Stimulated activated CD8-positive, alpha-beta memory T cell treated with anti-CD3 and anti-CD28 coated beads, Interleukin-2, amount 100 ng/mL, for 1 hour (primary cell): Measurements from ENCODE around the gene IPCEF1.

Experiments
- DNase-seq, 2 donors: peaks; one replicate each; pipeline ENCODE4 v3.0.0-alpha.2; 2020; ENCODE audit warnings: low read depth in 2 of 2

IPCEF1 gene

DNA sequence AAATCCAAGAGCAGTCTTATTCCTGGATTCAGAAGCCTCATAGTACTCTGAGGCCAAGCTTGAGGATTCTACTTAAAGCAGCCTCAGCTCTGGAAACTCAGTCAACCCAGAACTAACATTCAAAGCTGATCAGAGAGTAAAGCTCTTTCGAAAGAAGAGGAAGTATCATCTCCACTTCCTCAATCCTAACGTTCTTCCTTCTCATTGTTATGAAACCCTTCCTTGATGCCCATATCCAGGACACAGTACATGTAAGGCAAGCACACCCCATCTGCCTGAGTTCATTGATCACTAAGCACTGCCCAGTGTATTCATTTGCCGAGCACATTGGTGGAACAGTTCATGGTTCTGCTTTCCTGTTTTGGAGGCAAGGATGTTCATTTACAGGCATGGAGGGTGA is at the start of gene IPCEF1:
Gene IPCEF1 (minus strand): TSS at position 114 of the 400 bp plus-strand sequence. CDS start 90,856 bp downstream, outside the sequence.
- no peak for DNase-seq

DNA sequence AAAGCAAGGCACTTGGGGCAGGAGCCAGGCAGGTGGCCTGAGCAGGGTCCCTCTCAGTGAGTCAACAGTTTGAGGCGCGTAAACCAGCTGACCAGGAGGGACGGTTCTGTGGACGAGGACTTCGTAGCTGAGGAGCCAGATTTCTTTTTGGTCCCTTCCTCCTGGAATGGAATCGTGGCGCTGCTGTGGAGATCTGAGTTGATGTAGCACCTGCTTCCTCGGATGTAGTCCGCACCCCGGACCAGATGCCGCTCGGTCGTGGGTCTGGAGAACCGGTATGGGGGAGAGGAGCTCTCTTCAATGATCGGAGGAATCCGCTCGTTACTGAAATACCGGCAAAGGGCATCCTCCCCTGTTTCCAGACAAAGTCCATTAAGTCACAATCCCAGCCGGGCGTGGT is 49.7 kb upstream of the IPCEF1 start:
- DNase-seq = no peak

DNA sequence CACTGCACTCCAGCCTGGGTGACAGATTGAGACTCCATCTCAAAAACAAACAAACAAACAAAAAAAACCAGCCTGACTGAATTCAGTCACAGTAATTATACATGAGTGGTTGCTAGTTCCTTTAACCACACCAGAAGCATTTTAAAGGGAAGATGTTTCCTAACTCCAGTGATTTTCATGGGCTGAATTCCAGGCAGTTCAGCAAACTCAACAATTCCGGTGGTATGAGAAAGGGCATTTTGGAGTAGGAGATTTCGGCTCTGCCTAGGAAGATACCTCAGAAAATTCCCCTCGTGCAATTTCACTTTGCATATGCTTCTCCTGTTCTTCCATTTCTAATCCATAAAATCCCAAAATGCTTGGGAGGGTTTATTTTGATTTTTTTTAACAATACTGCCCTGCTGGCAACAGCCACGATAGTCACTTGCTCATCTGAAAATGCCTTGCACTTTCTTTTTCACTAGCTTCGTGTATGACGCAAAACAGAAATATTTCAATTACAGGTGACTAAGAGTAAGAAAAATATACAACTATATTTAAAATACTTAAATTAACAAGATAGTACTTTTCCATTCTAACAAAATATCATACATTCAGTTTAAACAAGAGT is 48.3 kb upstream of the IPCEF1 start:
- DNase-seq = no peak

GRCh38 chr6:154403788-154404187 is 47.2 kb upstream of the IPCEF1 start:
- no peak for DNase-seq

- no peak for DNase-seq
These were observed 45.6 kb upstream of the IPCEF1 start for GRCh38 chr6:154402081-154402780.

DNA sequence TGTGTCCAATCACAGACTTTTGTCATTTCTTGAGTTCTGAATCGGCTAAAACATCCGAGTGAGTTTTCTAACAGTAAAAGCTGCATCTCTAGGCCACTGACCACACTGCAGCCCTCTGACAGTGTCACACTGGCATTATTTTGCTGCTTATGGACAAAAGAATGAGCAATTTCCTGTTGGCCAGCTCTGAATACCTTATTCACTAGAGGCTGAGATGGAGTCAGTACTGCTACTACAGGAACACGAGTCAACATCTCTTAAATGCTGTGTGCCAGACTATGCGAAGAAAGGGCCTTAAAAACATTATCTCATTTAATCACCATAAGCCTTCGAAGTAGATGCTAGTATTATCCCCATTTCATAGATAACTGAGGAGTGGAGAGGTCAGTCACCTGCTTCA is 42.5 kb upstream of the IPCEF1 start:
- DNase-seq = no peak

GRCh38 chr6:154397491-154398195 is 41.0 kb upstream of the IPCEF1 start:
- no peak for DNase-seq

GRCh38 chr6:154395878-154396277 is 39.3 kb upstream of the IPCEF1 start:
- DNase-seq = no peak

DNA sequence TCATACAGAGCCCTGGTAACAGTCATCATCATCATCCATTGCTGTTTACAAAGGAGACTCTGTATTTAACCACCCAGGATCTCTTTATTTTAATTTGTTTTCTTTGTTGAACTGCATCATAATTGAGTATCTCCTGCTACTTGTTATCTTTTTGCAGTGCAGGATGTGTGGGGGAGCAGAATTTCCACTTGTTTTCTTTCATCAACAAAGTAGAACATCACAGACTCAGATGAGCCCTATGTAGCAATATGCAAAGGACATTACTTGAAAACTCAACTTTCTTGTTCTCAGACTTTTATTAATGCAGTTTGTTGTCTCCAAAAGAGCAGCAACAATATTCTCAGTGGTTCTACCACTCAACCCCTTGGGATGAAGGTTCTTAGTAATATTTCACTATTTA is 38.7 kb upstream of the IPCEF1 start:
- DNase-seq = no peak

DNA sequence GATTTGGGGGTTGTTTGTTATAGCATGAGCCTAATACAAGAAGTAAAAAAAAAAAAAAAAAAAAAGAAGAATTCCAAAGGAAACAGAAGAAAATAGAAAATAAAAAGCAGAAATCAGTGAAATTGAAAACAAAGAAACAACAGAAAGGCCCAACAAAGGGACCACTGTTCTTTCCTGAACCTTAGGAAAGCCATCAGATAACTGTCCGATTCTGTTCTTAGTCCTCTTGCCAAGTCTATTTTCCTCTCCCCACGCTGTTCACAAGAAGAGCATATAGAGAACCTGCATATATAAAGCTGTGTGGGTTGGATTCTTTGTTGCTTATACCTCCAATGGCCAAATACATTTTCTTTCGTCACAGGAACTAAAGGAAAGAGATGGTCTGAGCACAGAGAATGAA is 38.0 kb upstream of the IPCEF1 start:
- DNase-seq = no peak

DNA sequence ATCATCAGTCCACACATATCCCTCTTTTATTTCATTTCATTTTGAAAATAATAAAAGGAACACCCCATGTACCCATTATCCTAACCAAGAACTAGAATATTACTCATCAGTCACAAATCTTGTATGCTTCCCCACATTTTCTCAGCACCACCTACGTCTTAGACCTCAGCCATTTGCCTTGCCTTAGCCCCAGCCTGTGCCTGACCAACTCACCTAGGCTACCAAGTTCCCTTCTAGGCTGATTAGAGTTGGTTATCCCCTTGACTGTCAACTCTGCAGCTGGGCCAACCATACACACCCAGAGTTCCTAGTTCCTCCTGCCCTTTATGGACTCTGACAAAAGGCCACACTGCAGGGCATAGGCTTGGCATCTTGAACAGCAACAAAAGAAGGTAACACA is 33.4 kb upstream of the IPCEF1 start:
- DNase-seq = no peak

- no peak for DNase-seq
These were observed 32.2 kb upstream of the IPCEF1 start for GRCh38 chr6:154388803-154389202.

DNA sequence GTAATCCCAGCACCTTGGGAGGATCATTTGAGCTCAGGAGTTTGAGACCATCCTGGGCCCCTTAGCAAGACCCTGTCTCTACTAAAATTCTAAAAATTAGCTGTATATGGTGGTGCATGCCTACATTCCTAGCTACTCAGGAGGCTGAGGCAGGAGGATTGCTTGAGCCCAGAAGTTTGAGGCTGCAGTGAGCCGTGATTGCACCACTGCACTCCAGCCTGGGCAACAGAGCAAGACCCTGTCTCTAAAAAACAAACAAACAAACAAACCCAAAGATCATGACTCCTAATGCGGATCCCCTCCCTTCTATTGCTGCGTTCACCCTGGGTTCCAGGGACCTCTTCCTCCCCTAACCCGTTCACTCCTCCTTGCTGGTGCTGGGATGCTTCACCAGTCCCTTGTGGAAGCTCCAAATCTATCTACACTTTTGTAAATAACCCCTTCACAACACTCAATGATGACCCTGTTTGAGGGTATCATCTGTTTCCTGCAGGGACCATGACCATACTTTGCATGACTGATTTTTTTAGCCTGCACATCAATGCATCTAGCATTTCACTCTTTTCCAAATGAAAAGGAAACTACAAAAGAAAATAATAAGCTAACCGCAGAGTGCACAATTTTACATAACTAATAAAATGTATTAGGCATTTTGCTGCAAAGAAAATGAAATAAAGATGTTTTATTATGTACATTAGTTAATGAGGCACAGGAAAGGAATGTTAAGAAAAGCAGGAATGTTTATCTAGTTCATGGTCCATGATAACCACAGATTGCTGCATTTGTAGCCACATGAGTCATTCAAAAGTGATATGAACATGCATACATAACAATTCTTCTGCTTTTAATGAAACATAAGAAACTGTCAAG is 30.5 kb upstream of the IPCEF1 start:
- DNase-seq = no peak

DNA sequence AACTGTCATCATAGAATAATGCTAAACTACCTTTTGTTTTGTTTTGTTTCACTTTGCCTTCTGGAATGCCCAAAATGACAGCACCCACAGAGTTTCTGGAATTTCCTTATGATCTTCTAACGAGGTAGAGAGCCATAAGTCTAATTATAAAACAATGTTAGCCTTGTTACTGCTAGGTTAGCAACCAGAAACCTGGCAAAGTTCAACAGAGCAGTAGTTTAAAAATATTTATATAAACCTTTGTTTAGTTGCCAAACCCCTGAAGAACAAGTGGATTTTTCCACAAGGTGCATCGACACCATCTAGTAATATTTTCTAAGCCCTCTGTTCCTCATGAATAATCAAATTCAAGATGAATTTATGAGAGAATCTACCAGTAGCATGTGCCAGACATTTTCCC is 27.6 kb upstream of the IPCEF1 start:
- no peak for DNase-seq

- no peak for DNase-seq
These were observed 26.7 kb upstream of the IPCEF1 start for GRCh38 chr6:154383273-154383672.

- DNase-seq = no peak
These were observed 26.1 kb upstream of the IPCEF1 start for GRCh38 chr6:154382740-154383139.

DNA sequence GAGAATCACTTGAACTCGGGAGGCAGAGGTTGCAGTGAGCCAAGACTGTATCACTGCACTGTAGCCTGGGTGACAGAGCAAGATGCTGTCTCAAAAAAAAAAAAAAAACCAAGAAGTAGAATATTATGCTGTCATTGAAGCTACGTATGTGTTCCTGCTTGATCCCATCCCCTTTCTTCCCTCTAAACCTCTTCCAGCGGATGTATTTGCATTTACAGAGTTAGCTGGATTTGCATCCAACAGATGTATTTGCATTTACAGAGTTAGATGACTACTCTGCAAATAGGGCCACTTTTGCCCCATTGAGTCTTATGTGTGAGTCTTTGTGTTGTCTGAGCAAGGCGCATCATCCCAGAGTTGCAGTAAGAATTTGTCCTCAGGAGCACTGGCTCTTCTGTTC is 24.9 kb upstream of the IPCEF1 start:
- DNase-seq = no peak

GRCh38 chr6:154380741-154381140 is 24.1 kb upstream of the IPCEF1 start:
- DNase-seq = no peak

DNA sequence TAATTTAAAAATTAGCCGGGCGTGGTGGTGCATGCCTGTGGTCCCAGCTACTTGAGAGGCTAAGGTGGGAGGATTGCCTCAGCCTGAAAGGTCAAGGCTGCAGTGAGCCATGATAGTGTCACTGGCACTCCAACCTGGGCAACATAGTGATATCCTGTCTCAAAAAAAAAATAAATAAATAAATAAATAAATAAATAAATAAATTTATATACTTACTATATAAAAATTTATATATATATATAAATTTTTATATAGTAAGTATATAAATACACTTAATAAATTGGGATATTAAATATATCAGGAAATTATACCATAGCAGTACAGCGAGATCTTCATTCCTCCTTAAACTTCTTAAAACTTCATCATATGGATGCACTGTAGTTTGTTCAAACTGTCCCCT is 23.0 kb upstream of the IPCEF1 start:
- no peak for DNase-seq

DNA sequence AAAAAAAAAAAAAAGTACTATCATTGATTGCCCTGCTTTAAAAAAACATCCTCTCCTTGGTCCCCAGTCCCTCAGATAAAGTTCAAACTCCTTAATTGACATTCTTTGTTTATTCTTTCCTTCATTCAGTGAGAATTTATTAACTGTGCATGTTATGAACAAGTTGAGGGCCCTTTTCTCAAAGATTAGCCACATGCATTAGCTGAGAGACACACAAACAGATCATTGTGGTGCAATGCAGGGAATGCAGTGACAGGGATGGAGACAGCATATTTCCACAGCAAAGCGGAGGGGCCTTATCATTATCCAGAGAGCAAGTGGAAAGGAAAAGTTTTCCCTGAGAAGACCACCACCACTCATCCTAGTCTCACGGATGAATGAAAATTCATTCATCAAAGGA is 21.9 kb upstream of the IPCEF1 start:
- DNase-seq = no peak

- no peak for DNase-seq
These were observed 21.1 kb upstream of the IPCEF1 start for GRCh38 chr6:154377726-154378125.

DNA sequence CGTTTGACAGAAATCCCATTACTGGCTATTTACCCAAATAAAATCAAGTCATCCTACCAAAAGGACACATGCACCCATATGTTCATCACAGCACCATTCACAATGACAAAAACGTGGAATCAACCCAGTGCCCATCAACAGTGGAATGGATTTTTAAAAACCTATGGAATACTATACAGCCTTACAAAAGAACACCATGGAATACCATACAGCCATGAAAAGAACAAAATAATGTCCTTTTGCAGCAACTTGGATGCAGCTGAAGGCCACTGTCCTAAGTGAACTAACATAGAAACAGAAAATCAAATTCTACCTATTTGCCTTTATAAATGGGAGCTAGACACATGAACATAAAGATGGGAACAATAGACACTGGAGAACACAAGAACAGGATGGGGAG is 17.4 kb upstream of the IPCEF1 start:
- no peak for DNase-seq
